ENCODE results near the gene ZNF142. TPM values are rescaled to one million over a fixed set of nuclear protein-coding genes. Genes with fewer than 3 reads are reported as not detected.

ZNF142 gene
- 10.2 and 12.1 TPM in 2 replicates for total RNA-seq

DNA sequence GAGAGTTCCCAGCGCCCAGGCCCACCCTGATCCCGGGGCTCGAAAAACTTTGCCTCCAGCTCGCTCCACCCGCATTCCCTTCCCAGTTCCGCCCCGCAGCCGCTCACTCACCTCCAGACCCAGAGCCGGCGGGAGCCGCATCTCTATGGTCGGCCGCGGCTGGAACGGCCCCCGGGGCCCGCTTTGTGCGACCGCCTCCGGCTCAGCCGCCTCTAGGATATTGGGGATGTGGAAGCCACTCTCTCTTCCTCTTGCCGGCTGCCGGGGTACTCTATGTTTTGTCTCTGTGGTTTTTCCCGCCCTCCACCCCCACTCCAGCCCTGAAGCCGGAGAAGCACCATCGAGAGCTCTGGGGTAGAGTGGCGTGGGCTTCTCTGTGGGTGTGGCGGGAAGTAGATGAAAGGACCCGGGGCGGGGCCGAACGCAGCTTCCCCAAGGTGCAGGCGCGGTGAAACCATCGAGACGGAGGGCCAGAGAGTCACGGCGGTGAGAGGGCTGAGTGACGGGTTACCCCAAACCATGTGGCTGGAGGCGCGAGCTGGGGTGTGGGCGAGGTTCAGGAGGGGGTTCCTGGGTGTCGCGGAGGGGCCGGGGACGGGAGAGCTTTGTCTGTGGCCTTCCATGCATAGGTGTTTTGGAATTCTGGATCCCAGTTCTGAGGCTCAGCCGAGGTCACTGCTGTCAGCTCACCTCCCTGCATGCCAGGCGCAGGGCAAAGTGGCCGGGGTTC, at the start of gene ZNF142, which contains the start of gene BCS1L:
TSS of gene ZNF142 (minus strand) at position 366 of the 730 bp plus-strand sequence. CDS start 3,194 bp downstream, outside the sequence.
TSS of gene BCS1L (plus strand) at position 426 of the 730 bp plus-strand sequence. CDS start 1,305 bp downstream, outside the sequence.

GRCh38 chr2:218671654-218672566, 12.5 kb upstream of the ZNF142 start, which contains the start of the genes RNF25 and STK36:
RNF25 (minus strand) TSS chr2:218672002; CDS start chr2:218671970, 32 bp downstream.
STK36 (plus strand) TSS chr2:218672086; CDS start chr2:218672830, 744 bp downstream.

DNA sequence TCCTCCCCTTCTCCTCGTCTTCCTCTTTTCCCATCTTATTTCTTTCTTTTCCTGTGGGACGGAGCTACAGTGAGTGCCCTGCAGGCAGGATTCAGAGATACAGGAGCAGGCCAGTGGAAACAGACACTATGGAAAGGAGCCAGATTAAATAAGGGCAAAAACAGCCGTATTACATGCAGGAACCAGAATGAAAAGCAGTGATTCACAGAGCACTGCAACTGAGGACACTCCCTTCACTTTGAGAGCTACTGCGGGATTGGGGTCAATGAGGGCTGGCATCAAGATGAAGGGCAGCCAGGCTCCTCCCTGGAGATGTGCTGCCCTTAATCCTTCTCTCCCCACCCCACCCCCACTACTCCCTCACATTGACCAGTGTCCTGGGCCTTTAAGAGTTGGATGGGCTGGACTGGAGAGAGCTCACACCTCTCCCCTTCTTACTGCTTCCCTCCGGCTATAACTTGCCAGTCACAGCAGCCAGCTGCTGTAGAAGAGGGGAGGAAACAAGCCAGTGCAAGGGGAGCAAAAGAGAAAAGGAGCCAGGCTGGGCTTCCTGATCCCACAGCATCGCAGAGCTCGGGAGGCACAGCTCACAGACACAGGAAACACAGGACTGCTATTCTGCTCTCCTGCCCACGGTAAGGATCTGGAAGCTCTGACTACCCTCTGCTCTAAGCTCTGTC, 51.8 kb downstream of the ZNF142 start, which contains the start of gene PLCD4:
TSS of gene PLCD4 (plus strand) at position 464 of the 680 bp plus-strand sequence. CDS start 7,841 bp downstream, outside the sequence.

Other genes starting within 250 kb of the ZNF142 start
- not detected in 2 replicates for gene VIL1, start 240.5 kb downstream of the ZNF142 start, total RNA-seq
- 7.3 and 7.4 TPM in 2 replicates for gene USP37, start 91.3 kb downstream of the ZNF142 start, total RNA-seq
- gene CNOT9, start 90.8 kb downstream of the ZNF142 start, total RNA-seq: 33.4 and 40.7 TPM in 2 replicates
- gene PLCD4, start 51.7 kb downstream of the ZNF142 start, total RNA-seq: 9.1 and 11.8 TPM in 2 replicates
- gene BCS1L, start 60 bp upstream of the ZNF142 start, total RNA-seq: 32.3 and 41.9 TPM in 2 replicates
- gene RNF25, start 12.4 kb upstream of the ZNF142 start, total RNA-seq: 19.6 and 28.4 TPM in 2 replicates
- gene STK36, start 12.5 kb upstream of the ZNF142 start, total RNA-seq: 37.2 and 46.1 TPM in 2 replicates
- 6.3 and 14.2 TPM in 2 replicates for gene TTLL4, start 51.2 kb upstream of the ZNF142 start, total RNA-seq
- gene CYP27A1, start 122.5 kb upstream of the ZNF142 start, total RNA-seq: 19.1 and 53.1 TPM in 2 replicates
- gene PRKAG3, start 172.2 kb upstream of the ZNF142 start, total RNA-seq: 0.15 and 0.50 TPM in 2 replicates
- gene WNT6, start 200.2 kb upstream of the ZNF142 start, total RNA-seq: not detected in 2 replicates
- gene WNT10A, start 221.2 kb upstream of the ZNF142 start, total RNA-seq: not detected in 2 replicates

Data from smooth muscle cell of trachea (primary cell).